ACHN (cell line): Measurements from ENCODE around the gene ADCK2.
"Not testable (repeated sequence)": the region's sequence is repeated elsewhere in the genome, so short reads cannot be mapped to it uniquely, and the experiment has no call there.

ENCODE experiments used
- DNase-seq: peaks from one replicate; pipeline ENCODE4 v3.0.0-alpha.2; 2015
- in situ Hi-C: cut with HindIII; loops from 2 replicates; pipeline ENCODE4 v1.10.0; 2017; ENCODE audit warnings: low sequenced_read_pairs, low pct_ligation_motif_present, low pct_unique_long_range_greater_than_20kb

Gene ADCK2

DNA sequence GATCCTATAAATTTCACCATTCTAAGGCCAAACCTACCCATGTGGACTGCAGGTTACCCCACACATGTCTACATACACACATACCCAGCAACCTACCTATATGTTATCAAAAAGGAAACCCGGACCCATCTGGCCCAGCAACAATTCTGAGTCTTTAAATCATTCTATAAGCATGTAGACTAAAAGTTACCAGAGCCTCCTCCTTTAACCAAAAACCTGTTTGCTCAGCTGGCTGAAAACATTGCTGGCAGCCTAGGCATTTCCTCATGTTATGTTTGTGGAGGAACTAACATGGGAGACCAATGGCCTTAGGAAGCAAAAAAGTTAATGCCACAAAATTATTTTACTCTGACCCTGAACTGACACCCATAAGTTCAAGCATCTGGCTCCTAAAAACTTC, 5.3 kb upstream of the ADCK2 start:
- in situ Hi-C loops = no loop called here
- DNase-seq = no peak

DNA sequence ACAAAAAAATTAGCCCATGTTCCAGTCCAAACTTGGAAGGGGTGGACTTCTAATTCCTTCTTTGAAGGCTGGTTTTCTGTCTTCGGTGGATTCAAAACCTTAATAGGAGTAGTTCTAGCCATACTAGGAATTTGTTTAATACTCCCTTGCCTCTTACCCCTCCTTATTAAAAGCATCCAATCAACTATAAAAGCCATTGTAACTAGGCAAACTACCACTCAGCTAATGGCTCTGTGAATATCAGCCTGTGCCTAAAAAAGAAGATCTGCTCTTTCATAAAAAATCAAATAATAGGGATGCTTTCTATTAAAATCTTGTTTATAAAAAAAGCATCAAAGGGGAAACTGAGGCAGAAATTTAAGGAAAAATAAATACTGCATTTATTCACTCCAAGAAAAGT, 4.1 kb upstream of the ADCK2 start:
- in situ Hi-C loops = no loop called here
- no peak for DNase-seq

DNA sequence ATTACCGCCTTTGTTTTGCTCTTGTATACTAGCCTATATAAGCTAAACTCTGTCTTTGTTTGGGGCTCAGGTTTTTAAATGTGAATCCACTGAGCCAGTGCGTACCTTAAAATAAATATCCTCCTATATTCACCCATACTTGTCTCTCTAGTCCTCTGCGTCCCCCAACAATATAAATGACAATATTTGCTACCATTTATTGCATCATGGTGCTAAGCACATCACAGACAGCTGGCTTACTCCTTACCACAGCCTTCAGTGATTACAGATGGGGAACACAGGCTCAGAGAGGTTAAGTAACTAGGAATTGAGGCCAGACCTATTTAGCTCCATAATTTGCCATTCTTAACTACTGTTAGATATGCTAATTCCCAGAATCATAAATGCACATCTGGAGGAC, 3.4 kb upstream of the ADCK2 start:
- in situ Hi-C loops = no loop called here
- no peak for DNase-seq

DNA sequence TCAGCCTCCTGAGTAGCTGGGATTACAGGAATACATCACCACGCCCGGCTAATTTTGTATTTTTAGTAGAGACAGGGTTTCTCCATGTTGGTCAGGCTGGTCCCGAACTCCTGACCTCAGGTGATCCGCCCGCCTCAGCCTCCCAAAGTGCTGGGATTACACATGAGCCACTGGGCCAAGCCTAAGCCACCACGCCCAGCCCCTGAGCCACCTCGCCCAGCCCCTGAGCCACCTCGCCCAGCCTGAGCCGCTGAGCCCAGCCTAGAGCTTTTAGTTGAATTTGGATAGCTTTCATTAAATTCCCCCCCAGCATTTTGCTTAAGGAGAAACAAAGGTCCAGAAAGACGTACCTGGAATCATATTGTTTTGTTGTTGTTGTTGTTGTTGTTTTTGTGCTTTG, 2.9 kb upstream of the ADCK2 start:
- DNase-seq, in situ Hi-C loops: not testable (repeated sequence)

DNA sequence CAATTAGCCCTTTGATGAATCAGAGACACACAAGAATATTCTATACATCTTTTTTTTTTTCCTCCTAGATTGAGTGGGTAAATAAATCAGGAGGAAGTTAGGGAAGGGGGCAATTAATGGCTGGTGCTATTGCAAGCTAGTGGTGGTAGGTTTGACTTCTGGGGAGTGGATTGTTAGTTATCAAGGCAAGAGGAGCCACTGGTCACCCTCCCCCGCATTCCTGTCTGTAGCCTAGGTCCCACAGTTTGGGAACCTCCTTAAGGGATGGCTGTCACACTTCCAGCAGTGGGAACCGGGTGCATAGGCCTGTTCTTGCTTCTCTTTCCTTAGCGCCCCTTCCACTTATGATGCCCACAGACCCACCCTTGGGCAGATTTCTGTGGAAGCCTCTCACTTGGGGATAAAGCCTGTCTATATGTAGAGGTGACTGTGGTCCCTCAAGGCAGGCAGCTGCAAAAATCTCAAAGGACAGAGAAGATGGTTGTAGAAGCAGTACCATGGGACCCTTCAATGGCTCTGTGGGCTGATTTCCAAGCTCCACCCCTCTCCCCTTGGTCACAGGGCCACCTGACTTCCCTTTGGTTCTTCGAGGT, 2.3 kb upstream of the ADCK2 start:
- in situ Hi-C loops = no loop called here
- DNase-seq = no peak

DNA sequence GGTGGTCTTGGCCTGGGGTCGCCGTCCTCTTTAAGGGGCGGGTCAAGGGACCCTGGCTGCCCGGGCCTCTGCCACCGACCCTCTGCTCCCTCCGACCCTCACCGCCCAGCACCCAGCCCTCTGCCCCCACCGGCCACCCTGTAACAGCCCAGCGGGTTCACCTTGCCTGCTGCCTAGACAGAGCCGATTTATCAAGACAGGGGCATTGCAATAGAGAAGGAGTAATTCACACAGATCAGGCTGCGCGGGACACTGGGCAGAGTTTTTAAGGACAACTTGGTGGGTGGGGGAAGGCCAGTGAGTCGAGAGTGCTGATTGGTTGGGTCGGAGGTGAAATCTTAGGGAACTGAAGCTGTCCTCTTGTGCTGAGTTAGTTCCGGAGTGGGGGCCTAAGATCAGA, 779 bp upstream of the ADCK2 start:
- in situ Hi-C loops = no loop called here
- DNase-seq = no peak

DNA sequence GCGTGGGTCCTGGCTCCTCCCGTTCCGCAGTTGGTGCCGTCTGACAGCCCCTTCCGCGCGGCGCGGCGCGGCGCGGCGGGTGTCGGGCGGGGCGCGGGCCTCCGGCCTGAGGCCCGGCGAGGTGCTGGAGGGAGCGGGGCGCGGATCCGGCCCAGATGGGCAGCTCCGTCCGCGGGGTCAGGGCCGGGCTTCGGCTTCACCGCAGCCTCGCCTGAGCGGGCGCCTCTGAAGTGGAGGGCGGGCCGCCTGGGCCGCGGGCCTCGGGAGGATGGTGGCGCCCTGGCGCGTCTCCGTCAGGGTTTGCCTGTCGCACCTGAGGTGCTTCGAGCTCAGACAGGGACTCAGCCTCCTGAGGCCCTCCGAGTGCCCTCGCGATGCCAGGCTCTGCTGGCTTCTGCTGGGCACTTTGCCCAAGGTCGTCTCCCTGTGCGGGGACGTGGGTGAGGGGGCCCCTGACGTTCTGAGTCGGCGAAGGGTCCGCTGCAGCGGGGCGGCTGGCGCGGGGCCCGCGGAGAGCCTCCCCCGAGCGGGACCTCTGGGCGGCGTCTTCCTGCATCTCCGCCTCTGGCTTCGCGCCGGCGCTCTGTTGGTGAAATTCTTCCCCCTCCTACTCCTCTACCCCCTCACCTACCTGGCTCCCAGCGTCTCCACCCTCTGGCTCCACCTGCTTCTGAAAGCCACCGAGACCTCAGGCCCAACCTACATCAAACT, 473 bp downstream of the ADCK2 start:
- in situ Hi-C loops = no loop called here
- DNase-seq = peak; percentile 52

DNA sequence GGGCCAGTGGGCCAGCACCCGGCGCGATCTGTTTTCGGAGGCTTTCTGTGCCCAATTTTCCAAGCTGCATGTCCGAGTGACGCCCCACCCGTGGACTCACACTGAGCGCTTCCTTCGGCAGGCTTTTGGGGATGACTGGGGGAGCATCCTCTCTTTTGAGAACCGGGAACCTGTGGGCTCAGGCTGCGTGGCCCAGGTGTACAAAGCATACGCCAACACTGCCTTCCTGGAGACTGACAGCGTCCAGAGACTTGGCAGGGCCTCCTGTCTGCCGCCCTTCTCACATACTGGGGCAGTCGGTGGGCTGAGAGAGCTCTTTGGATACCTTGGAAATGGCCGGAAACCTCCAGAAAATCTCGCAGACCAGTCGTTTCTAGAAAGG, 1.0 kb downstream of the ADCK2 start:
- in situ Hi-C loops = no loop called here
- no peak for DNase-seq

DNA sequence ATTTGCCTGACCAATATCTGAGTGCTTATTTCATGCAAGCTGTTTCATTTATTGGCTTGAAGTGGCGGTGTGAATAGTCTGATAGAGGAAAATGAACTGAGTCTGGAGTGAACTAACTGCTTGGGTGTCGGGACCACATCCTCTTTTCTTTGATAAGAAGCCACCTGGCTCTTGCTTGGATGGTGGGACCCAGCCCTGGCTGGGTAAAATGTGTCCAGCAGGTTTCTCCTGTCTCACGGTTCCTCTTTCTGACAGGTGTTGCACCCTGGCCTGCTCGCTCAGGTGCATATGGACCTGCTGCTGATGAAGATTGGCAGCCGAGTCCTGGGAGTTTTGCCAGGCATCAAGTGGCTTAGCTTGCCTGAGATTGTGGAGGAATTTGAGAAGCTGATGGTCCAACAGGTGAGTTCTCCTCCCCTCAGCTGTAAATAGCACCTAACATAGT, 1.6 kb downstream of the ADCK2 start:
- in situ Hi-C loops = no loop called here
- no peak for DNase-seq

DNA sequence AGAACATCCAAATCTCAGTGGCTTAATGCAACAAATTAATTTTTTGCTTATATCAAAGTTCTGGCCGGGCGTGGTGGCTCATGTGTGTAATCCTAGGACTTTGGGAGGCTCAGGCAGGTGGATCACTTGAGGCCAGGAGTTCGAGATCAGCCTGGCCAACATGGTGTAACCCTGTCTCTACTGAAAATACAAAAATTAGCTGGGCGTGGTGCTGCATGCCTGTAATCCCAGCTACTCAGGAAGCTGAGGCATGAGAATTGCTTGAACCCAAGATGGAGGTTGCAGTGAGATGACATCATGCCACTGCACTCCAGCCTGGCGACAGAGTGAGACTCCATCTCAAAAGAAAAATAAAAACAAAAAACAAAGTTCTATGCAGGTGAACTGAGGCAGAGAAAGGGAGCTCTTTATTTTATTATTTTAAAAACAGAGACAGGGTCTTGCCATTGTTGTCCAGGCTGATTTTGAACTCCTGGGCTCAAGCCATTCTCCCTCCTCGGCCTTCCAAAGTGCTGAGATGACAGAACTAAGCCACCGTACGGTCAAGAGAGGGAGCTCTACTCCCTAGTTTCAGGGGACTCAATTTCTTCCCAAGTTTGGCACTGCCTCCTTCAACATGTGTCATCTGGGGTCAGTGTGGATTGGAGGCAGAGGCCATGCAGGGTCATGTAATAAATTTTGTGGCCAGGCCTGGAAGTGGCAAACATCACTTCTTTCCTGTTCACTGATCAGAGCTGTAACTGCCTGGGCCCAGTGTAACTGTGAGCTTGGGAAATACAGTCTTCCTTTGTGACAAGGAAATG, 2.4 kb downstream of the ADCK2 start:
- in situ Hi-C loops = no loop called here
- peak; percentile 88 for DNase-seq

DNA sequence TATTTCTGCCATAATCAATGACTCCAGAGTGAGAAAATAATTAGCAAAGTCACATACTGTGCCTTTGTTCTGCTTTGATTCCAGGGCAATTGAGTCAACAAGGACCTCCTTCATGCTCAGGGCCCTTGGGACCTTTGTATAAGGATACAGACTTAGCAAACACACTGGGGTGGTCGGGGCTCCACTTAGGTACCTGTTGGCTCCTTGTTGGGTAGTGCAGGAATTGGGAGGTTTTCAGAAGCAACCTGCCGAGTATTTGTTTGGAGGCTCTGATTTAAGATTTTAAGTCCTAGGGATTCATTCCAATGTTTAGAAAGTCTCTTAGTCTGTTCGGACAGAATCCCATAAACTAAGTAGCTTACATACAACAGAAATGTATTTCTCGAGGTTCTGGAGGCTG, 3.0 kb downstream of the ADCK2 start:
- no peak for DNase-seq
- in situ Hi-C loops = no loop called here

DNA sequence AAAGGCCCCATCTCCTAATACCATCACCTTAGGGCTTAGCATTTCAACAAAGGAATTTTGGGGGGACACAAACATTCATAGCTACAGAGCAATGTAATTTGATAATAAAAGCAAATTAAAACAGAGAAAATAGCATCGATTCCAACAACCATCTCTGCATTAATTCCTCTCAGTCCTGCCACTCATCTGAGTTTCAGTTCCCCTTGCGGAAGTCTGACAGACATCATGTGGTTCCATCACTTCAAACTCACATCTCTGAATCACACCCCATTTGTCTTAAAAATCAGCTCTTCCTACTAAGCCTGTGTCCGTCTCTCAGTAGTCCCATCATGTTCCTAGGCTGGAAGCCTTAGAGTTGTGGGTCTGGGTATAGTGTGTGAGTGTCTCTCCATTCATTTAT, 3.6 kb downstream of the ADCK2 start:
- DNase-seq = no peak
- in situ Hi-C loops = no loop called here

DNA sequence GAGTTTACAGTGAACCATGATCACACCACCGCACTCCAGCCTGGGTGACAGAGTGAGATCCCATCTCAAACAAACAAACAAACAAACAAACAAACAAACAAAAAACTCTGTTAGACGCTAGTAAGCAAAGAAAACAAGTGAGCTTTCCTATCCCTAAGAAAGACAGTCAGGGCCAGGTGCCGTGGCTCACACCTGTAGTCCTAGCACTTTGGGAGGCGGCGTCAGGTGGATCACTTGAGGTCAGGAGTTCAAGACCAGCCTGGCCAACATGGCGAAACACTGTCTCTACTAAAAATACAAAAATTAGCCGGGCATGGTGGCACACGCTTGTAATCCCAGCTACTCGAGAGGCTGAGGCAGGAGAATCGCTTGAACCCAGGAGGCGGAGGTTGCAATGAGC, 4.2 kb downstream of the ADCK2 start:
- DNase-seq, in situ Hi-C loops: not testable (repeated sequence)

DNA sequence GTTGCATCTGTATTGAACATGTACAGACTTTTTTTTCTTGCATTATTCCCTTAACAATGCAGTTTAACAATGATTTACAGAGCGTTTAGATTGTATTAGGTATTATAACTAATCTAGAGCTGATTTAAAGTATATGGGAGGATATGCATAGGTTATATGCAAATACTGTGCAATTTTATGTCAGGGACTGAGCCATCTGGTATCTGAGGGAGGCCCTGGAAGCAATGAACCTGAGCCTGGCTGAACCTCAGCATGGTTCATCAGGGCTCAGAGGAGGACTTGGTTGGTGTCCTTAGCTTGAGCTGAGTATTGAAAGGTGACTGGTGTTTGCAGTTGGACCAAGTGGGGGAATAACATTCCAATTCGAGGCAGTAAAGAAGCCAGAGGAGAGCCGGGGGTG, 4.8 kb downstream of the ADCK2 start:
- in situ Hi-C loops = no loop called here

DNA sequence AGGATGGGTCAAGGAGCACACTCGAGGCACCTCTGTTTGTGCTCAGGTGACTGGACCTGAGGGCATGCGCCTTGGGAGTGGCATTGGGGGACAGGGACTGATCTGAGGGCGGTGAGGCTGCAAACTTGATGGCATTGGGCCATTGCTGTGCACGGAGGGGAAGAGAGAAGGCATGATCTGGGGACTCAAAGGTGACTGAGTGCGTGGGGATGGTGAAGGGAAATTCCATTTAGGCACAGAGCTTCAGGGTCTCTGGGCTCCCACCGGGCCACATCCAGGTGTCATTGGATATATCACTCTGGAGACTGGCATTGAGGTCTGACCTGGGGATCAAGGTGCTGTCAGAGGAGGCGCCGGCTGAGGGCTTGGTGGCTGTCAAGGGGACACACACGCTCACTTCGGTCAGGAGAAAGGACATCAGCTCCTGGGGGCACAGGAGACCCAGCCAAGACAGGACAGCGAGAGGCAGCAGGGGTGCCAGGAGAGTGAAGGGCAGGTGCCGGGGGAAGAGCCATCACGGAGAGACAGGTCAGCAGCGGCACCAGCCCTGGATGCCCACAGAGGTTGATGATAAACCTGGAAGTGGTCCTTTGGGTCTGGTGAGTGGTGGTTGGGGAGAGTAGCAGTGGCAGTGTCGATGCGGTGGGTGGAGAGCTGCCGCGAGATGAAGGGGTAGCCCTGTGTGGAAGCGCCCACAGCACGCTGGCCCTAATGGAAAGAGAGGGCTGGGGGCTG, 5.5 kb downstream of the ADCK2 start:
- no peak for DNase-seq
- in situ Hi-C loops = no loop called here

More for the DNA sequence above, 4.8 kb downstream of the ADCK2 start:
- DNase-seq = no peak

DNA sequence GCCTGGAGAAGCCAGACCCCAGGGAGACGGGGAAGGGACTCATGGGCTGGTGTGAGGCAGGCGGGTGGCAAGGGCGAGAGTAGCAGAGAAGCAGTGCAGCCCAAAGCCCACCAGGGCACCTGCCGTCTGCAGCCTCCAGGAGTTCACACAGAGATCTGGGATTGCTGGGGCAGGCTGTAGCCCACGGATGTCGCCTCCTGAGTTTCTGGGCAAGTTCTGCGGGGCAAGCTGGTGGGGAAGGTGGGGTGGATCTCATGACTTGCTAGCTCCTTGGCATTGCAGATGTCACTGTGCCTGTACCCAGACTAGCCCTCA, 6.0 kb downstream of the ADCK2 start:
- in situ Hi-C loops = no loop called here
- no peak for DNase-seq

DNA sequence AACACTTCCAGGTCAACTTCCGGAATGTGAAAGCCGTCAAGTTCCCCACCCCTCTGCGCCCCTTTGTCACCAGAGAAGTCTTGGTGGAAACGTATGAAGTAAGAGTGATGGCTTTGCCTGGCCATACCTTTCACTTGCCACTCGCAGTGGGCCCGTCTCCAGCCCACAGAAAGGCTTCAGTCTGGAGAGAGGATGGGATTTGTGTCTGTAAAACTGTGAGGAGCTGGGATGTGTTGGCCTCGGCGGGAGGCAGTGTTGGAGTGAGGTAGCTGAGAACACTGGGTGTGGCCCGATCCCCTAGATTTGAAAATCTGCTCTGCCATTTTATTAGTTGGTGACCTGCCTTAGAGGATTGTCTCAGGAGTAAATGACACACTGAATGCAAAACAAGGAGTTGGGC, 6.4 kb downstream of the ADCK2 start:
- no peak for DNase-seq
- in situ Hi-C loops = no loop called here

DNA sequence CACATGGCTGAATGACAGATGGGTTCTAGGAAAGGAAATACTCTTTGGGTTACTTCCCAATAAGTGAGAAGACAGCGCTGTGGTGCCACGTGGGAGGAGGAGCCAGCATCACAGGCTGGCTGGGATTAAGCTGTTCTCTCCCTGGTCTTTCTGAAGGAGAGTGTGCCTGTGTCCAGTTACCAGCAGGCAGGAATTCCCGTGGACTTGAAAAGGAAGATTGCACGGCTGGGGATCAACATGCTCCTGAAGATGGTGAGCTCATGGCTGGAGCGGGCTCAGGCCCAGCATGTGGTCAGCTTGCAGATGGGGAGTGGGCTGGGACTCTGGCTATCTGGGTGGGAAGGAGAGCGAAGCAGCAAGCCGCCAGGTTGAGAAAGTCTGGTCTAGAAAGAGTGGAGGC, 8.1 kb downstream of the ADCK2 start:
- DNase-seq = no peak
- in situ Hi-C loops = no loop called here

DNA sequence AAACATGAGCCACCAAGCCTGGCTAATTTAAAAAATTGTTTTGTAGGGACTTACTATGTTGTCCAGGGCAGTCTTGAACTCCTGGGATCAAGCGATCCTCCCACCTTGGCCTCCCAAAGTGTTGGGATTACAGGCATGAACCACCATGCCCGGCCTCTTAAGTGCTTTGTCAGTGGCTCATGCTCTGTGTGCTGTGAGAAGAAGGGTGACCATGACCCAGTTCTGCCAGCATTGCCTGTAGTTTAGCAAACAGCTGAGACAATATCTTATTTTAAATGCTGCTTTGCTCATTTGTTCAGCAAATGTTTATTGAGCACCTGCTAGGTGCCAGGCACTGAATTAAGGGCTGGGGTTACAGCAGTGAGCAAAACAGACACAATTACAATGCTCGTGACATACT, 9.0 kb downstream of the ADCK2 start:
- in situ Hi-C loops = no loop called here
- no peak for DNase-seq
